GM12878 (cell line): ENCODE data around the gene TSC22D4. TPM values are rescaled to one million over a fixed set of nuclear protein-coding genes. Genes with fewer than 3 reads are reported as not detected.
A peak's percentile ranks its signal among the peaks of the same experiment; 100 is the strongest.

Experiments used
- ATAC-seq: fragments of 200-7000 bp; cut with Tn5 transposase; 3 replicates; pipeline ENCODE4 v1.9.1; 2020; ENCODE audit warnings: mild to moderate bottlenecking, moderate library complexity
- BruUV-seq: library from RNA; stranded (reverse); fragments of 400-500 nt; replicated peaks from 2 replicates; lab custom pipeline; 2021; lab: Mats Ljungman, UMichigan
- CTCF ChIA-PET: fragments of 300-600 bp; sonication (Branson Sonifier 250); formaldehyde crosslinking; extraction: SDS; loops from one replicate; lab custom pipeline; 2021; ENCODE audit warnings: inconsistent platforms; lab: Yijun Ruan, JAX
- POLR2A ChIA-PET: fragments of 350-600 bp; formaldehyde crosslinking; extraction: SDS; loops from one replicate; lab custom pipeline; 2021; ENCODE audit warnings: inconsistent platforms; lab: Charles Lee
- RAD21 ChIA-PET: fragments of 300-600 bp; sonication (Branson Sonifier 250); formaldehyde crosslinking; loops from one replicate; lab custom pipeline; 2023; ENCODE audit warnings: antibody characterized with exemption; ENCODE audit not compliant: unreplicated experiment; lab: Charles Lee
- SMC1A ChIA-PET: fragments of 300-600 bp; sonication (Branson Sonifier 250); formaldehyde crosslinking; loops from one replicate; lab custom pipeline; 2023; ENCODE audit not compliant: unreplicated experiment, uncharacterized antibody; lab: Charles Lee
- DNase-seq: peaks from one replicate; pipeline ENCODE4 v3.0.0-alpha.2; 2011; ENCODE audit warnings: low read depth, low spot score
- FAIRE-seq: peaks from 3 replicates; lab custom pipeline; 2011; peaks lifted over from hg19 to GRCh38; lab: Jason Lieb, UNC
- H2AFZ ChIP-seq: 2 replicates; pipeline ENCODE4 v1.6.0; 2011; ENCODE audit warnings: low read depth, low read length, control low read depth; ENCODE audit not compliant: control insufficient read depth
- H3K27ac ChIP-seq: 2 replicates; pipeline ENCODE4 v1.5.1; 2011; ENCODE audit warnings: control low read depth; ENCODE audit not compliant: control insufficient read depth, insufficient read depth
- H3K27me3 ChIP-seq, 2 experiments: replicated peaks in 1 of 2; 2 replicates each; pipeline versions ENCODE4 v1.6.0 to v1.6.1; 2011; ENCODE audit warnings: low read length in 1 of 2; ENCODE audit not compliant: control insufficient read depth in 2 of 2, insufficient read depth in 2 of 2
- H3K36me3 ChIP-seq, 2 experiments: 2 replicates each; pipeline ENCODE4 v1.5.1; 2011; ENCODE audit warnings: low read length in 1 of 2; ENCODE audit not compliant: control insufficient read depth in 2 of 2, insufficient read depth in 2 of 2
- H3K4me1 ChIP-seq: 2 replicates; pipeline ENCODE4 v1.6.1; 2011; ENCODE audit warnings: mild to moderate bottlenecking, low read length, moderate library complexity, mixed read lengths; ENCODE audit not compliant: control insufficient read depth, insufficient read depth
- H3K4me2 ChIP-seq: 2 replicates; pipeline ENCODE4 v1.6.0; 2011; ENCODE audit warnings: control low read depth; ENCODE audit not compliant: control insufficient read depth, insufficient read depth
- H3K4me3 ChIP-seq: fragments of 200-600 bp; sonication (generic); 2 replicates; pipeline ENCODE4 v1.5.1; 2016
- H3K79me2 ChIP-seq: 2 replicates; pipeline ENCODE4 v1.6.0; 2011; ENCODE audit warnings: low read length; ENCODE audit not compliant: control insufficient read depth, insufficient read depth
- H3K9ac ChIP-seq: 2 replicates; pipeline ENCODE4 v1.8.0; 2011; ENCODE audit warnings: low read length, control low read depth, mixed read lengths; ENCODE audit not compliant: control insufficient read depth, insufficient read depth
- H3K9me3 ChIP-seq: replicated peaks from 3 replicates; pipeline ENCODE4 v1.5.1; 2011; ENCODE audit warnings: mild to moderate bottlenecking, low read length; ENCODE audit not compliant: control insufficient read depth, insufficient read depth
- H4K20me1 ChIP-seq: 2 replicates; pipeline ENCODE4 v1.6.0; 2011; ENCODE audit not compliant: control insufficient read depth, insufficient read depth
- CEBPB ChIP-seq, 2 experiments: fragments of 150-350 bp in 1 of 2; IDR thresholded peaks; 2 replicates each; pipeline ENCODE4 v1.6.1; 2012 to 2014; ENCODE audit warnings: low read depth in 2 of 2, low read length in 2 of 2, borderline replicate concordance in 1 of 2, inconsistent platforms in 1 of 2
- EGR1 ChIP-seq, 2 experiments: IDR thresholded peaks; 1 replicate in 1 of 2; 2 replicates in 1 of 2; pipeline ENCODE4 v1.6.1; 2011 to 2012; ENCODE audit warnings: low read depth in 2 of 2, low read length in 2 of 2, borderline replicate concordance in 1 of 2, mild to moderate bottlenecking in 1 of 2, moderate library complexity in 1 of 2
- GABPA ChIP-seq: IDR thresholded peaks from 2 replicates; pipeline ENCODE4 v1.6.1; 2014; ENCODE audit warnings: antibody characterized with exemption, low read depth, mild to moderate bottlenecking, inconsistent platforms
- IRF4 ChIP-seq: IDR thresholded peaks from 2 replicates; pipeline ENCODE4 v1.6.1; 2011; ENCODE audit warnings: low read depth, low read length
- KLF5 ChIP-seq: fragments of 450-650 bp; IDR thresholded peaks from 2 replicates; pipeline ENCODE4 v1.6.1; 2014; ENCODE audit warnings: mild to moderate bottlenecking; ENCODE audit not compliant: partially characterized antibody
- MXI1 ChIP-seq: fragments of 150-350 bp; IDR thresholded peaks from 2 replicates; pipeline ENCODE4 v1.6.1; 2011; ENCODE audit warnings: low read depth, mild to moderate bottlenecking, inconsistent platforms, low read length, improper control_type of control experiment
- PAX5 ChIP-seq: IDR thresholded peaks from 2 replicates; pipeline ENCODE4 v1.6.1; 2011; ENCODE audit warnings: low read depth, low read length, borderline replicate concordance
- POLR2A ChIP-seq: IDR thresholded peaks from 2 replicates; pipeline ENCODE4 v1.6.1; 2011; ENCODE audit warnings: low read depth, mild to moderate bottlenecking, low read length
- SUPT20H ChIP-seq: IDR thresholded peaks from 2 replicates; pipeline ENCODE4 v1.6.1; 2011; ENCODE audit warnings: low read depth, mild to moderate bottlenecking, low read length, moderate library complexity, borderline replicate concordance; ENCODE audit not compliant: control insufficient read depth
- WGBS: methylation state at CpG from one replicate; pipeline ENCODE4 v1.1.6; 2016; ENCODE audit warnings: low lambda C conversion rate; ENCODE audit not compliant: insufficient replicate concordance, insufficient coverage; ENCODE audit errors: missing lambda C conversion rate; 5-methylcytosine and 5-hydroxymethylcytosine counted together
- in situ Hi-C: fragments of 300-500 bp; cut with MboI; formaldehyde crosslinking; loops from 9 replicates; pipeline ENCODE4 v1.14.3; 2018; ENCODE audit warnings: mixed read lengths
- intact Hi-C: fragments of 100-400 bp; cut with micrococcal nuclease; formaldehyde crosslinking; loops from one replicate; pipeline ENCODE4 v1.14.2; 2022; ENCODE audit not compliant: unreplicated experiment
- polyA plus RNA-seq, 11 experiments: library from polyadenylated mRNA; depleted of rRNA in 4 of 11; unstranded in 6 of 11; stranded (reverse) in 5 of 11; fragments of >200 nt; fragmentation: Nextera tagmentation in 4 of 11; fragmentation: Illumina TruSeq in 1 of 11; extraction: Ambion mirVana in 4 of 11; extraction: Trizol in 1 of 11; gene quantifications; 1 replicate in 1 of 11; 2 replicates in 10 of 11; pipeline versions ENCODE4 v1.2.1 to v1.2.3, GENCODE V29; 2011 to 2016; ENCODE audit warnings: inconsistent platforms in 2 of 11, missing spikeins in 2 of 11, low read depth in 1 of 11
- total RNA-seq, 4 experiments: library from RNA; depleted of rRNA in 3 of 4; stranded (reverse); fragments of >200 nt in 3 of 4; fragmentation: Illumina TruSeq in 1 of 4; extraction: Trizol in 1 of 4; gene quantifications; 2 replicates each; pipeline versions ENCODE4 v1.2.1 to v1.2.3, GENCODE V29; 2013 to 2021
- TF ChIP-seq, protein P1 (sequence below): fragments of 450-650 bp; formaldehyde crosslinking; IDR thresholded peaks from 2 replicates; pipeline ENCODE4 v1.4.0; 2022; ENCODE audit warnings: mild to moderate bottlenecking, moderate library complexity
- TF ChIP-seq, protein P2 (sequence below): IDR thresholded peaks from 2 replicates; pipeline ENCODE4 v1.6.1; 2011; ENCODE audit warnings: mild to moderate bottlenecking, low read depth, low read length, moderate library complexity; ENCODE audit not compliant: insufficient replicate concordance

TSC22D4 gene
- total and polyA plus RNA-seq, 10 of the 15 experiments (the other 5 are each of a cell fraction or from before 2014, with no cell fraction given) = 0.50 to 65.7 (median 24.4) TPM

- Histone ChIP-seq H3K4me2 (peak overlapping the region; percentile 97), H3K9me3 (no peaks in the 10 kb centered on the region), H3K79me2 (peaks cover 56% of the 10 kb centered on the region), H3K27ac (peak overlapping the region; percentile 30; the same call in 1 of the 2 replicates), H3K27me3 (no peaks in the 10 kb centered on the region), H3K4me3 (peak overlapping the region; percentile 74), H3K4me1 (peaks cover 27% of the 10 kb centered on the region), H3K36me3 (peaks cover 5 to 16% of the 10 kb centered on the region in 2 experiments; a peak in 3 of 4 replicates), H2AFZ (no peak overlapping the region), H3K9ac (no peak overlapping the region), H4K20me1 (no peaks in the 10 kb centered on the region)
- POLR2A ChIA-PET = interaction anchor here (0.5 to 1.0 kb wide), 4 partner anchors 25 to 55 kb away, joined by 3 to 5 read pairs (median 4); partner anchors contain the start of gene SPACDR
- SMC1A ChIA-PET = no interaction called here
- no TSS peak for BruUV-seq
- 88% methylated on average over 21 of the region's 21 CpGs for WGBS
- FAIRE-seq (no peak), DNase-seq (no peak), ATAC-seq (no peak)
- RAD21 ChIA-PET = interaction anchor here (1.3 to 2.0 kb wide), 2 partner anchors 58 to 66 kb away, joined by 3 to 4 read pairs; no protein-coding TSS in a partner anchor
- in situ Hi-C loops = no loop called here
- TF ChIP-seq GABPA = no peak
- 0 out of 2 replicates have a peak, but pooled peaks have one; percentile 33 for TF ChIP-seq POLR2A
- intact Hi-C loops = no loop called here
- CTCF ChIA-PET = interaction anchor here (1.9 kb wide), 1 partner anchor 58 kb away, joined by 4 read pairs; no protein-coding TSS in a partner anchor
Measured at GRCh38 chr7:100432621-100433275, 46.3 kb downstream of the TSC22D4 start.

GRCh38 chr7:100432053-100432452, 47.0 kb downstream of the TSC22D4 start:
- POLR2A ChIA-PET = interaction anchor here (0.5 to 0.6 kb wide), 3 partner anchors 29 to 55 kb away, joined by 4 to 5 read pairs (median 4); no protein-coding TSS in a partner anchor
- RAD21 ChIA-PET = interaction anchor here (2.0 kb wide), 1 partner anchor 57 kb away, joined by 4 read pairs; no protein-coding TSS in a partner anchor
- intact Hi-C loops (no loop called here), in situ Hi-C loops (no loop called here)
- H3K79me2 ChIP-seq = peaks cover 56% of the 10 kb centered on the region
- SMC1A ChIA-PET = no interaction called here
- ATAC-seq = no peak
- H3K9me3 ChIP-seq = no peaks in the 10 kb centered on the region
- H3K9ac ChIP-seq = no peak overlapping the region
- DNase-seq = no peak
- peaks cover 30% of the 10 kb centered on the region for H3K4me1 ChIP-seq
- peak overlapping the region; percentile 30 for H3K27ac ChIP-seq
- H3K4me3 ChIP-seq = peak overlapping the region; percentile 74
- FAIRE-seq = no peak
- H4K20me1 ChIP-seq = no peaks in the 10 kb centered on the region
- WGBS = 100% methylated on average over 4 of the region's 4 CpGs
- H3K36me3 ChIP-seq = peaks cover 5 to 16% of the 10 kb centered on the region in 2 experiments; a peak in 3 of 4 replicates
- BruUV-seq = no TSS peak
- H3K4me2 ChIP-seq = peak overlapping the region; percentile 97; the same call in 1 of the 2 replicates
- H3K27me3 ChIP-seq = no peaks in the 10 kb centered on the region
- CTCF ChIA-PET = no interaction called here
- H2AFZ ChIP-seq = no peak overlapping the region
- TF ChIP-seq IRF4 (no peak), KLF5 (no peak), PAX5 (no peak), CEBPB (IDR thresholded peaks at IDR 0.05; ENCODE audit: borderline replicate concordance in 1 of 2, low read depth in 2 of 2, low read length in 2 of 2) (no peak), EGR1 (IDR thresholded peaks at IDR 0.05; ENCODE audit: borderline replicate concordance in 1 of 2, low read depth in 2 of 2, low read length in 2 of 2) (no peak), MXI1 (no peak), SUPT20H (no peak)
- TF ChIP-seq, protein P1, sequence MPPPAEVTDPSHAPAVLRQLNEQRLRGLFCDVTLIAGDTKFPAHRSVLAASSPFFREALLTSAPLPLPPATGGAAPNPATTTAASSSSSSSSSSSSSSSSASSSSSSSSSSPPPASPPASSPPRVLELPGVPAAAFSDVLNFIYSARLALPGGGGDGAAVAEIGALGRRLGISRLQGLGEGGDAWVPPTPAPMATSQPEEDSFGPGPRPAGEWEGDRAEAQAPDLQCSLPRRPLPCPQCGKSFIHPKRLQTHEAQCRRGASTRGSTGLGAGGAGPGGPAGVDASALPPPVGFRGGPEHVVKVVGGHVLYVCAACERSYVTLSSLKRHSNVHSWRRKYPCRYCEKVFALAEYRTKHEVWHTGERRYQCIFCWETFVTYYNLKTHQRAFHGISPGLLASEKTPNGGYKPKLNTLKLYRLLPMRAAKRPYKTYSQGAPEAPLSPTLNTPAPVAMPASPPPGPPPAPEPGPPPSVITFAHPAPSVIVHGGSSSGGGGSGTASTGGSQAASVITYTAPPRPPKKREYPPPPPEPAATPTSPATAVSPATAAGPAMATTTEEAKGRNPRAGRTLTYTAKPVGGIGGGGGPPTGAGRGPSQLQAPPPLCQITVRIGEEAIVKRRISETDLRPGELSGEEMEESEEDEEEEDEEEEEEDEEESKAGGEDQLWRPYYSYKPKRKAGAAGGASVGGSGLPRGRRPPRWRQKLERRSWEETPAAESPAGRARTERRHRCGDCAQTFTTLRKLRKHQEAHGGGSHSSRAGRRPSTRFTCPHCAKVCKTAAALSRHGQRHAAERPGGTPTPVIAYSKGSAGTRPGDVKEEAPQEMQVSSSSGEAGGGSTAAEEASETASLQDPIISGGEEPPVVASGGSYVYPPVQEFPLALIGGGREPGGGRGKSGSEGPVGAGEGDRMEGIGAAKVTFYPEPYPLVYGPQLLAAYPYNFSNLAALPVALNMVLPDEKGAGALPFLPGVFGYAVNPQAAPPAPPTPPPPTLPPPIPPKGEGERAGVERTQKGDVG = no peak
- TF ChIP-seq, protein P2, sequence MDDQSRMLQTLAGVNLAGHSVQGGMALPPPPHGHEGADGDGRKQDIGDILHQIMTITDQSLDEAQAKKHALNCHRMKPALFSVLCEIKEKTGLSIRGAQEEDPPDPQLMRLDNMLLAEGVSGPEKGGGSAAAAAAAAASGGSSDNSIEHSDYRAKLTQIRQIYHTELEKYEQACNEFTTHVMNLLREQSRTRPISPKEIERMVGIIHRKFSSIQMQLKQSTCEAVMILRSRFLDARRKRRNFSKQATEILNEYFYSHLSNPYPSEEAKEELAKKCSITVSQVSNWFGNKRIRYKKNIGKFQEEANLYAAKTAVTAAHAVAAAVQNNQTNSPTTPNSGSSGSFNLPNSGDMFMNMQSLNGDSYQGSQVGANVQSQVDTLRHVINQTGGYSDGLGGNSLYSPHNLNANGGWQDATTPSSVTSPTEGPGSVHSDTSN = no peak
